Transverse colon (tissue), 4 donors: ENCODE data around the gene DISP3. TPM values are rescaled to one million over a fixed set of nuclear protein-coding genes. Genes with fewer than 3 reads are reported as not detected.

Experiments
- DNase-seq: peaks from one replicate; pipeline ENCODE4 v3.0.0-alpha.2; 2019
- H3K27ac ChIP-seq, 4 donors: fragments of 200-600 bp; sonication (generic); 2 replicates each; pipeline ENCODE4 v1.5.1; 2016 to 2018; ENCODE audit warnings: inconsistent platforms in 4 of 4
- H3K27me3 ChIP-seq: fragments of 200-600 bp; sonication (generic); 2 replicates; pipeline ENCODE4 v1.5.1; 2017; ENCODE audit warnings: inconsistent platforms
- H3K36me3 ChIP-seq, 4 donors: fragments of 200-600 bp; sonication (generic); 2 replicates each; pipeline ENCODE4 v1.5.1; 2017 to 2019; ENCODE audit warnings: inconsistent platforms in 4 of 4
- H3K4me1 ChIP-seq, 4 donors: fragments of 200-600 bp; sonication (generic); 2 replicates each; pipeline ENCODE4 v1.5.1; 2017 to 2020; ENCODE audit warnings: inconsistent platforms in 4 of 4
- H3K4me3 ChIP-seq, 4 donors: fragments of 200-600 bp; sonication (generic); 1 replicate in 1 of 4; 2 replicates in 3 of 4; pipeline versions ENCODE4 v1.5.1 to v1.6.1; 2017 to 2019; ENCODE audit warnings: inconsistent platforms in 4 of 4
- H3K9me3 ChIP-seq, 2 donors: fragments of 200-600 bp; sonication (generic); 2 replicates each; pipeline ENCODE4 v1.5.1; 2017 to 2019; ENCODE audit warnings: inconsistent platforms in 2 of 2
- EP300 ChIP-seq: sonication (generic); formaldehyde crosslinking; IDR thresholded peaks from one replicate; pipeline ENCODE4 v1.6.1; 2017; ENCODE audit warnings: antibody characterized with exemption, low read depth
- POLR2A ChIP-seq: fragments of 450-650 bp; IDR thresholded peaks from one replicate; pipeline ENCODE4 v1.6.1; 2016; ENCODE audit warnings: antibody characterized with exemption, mild to moderate bottlenecking, moderate library complexity
- POLR2AphosphoS5 ChIP-seq, 3 donors: sonication (generic); formaldehyde crosslinking; IDR thresholded peaks; one replicate each; pipeline ENCODE4 v1.6.1; 2016; ENCODE audit warnings: antibody characterized with exemption in 3 of 3
- WGBS, 2 donors: methylation state at CpG; one replicate each; pipeline ENCODE4 v1.1.5; 2018; ENCODE audit warnings: low coverage in 1 of 2; 5-methylcytosine and 5-hydroxymethylcytosine counted together
- in situ Hi-C, 4 donors: fragments of 200-750 bp; cut with MboI; loops; one replicate each; pipeline versions ENCODE4 v1.15.0 to v1.15.1; 2017; ENCODE audit warnings: low sequenced_read_pairs in 3 of 4, low pct_ligation_motif_present in 1 of 4, low pct_unique_long_range_greater_than_20kb in 1 of 4
- intact Hi-C: fragments of 100-400 bp; cut with DNase I; formaldehyde crosslinking; loops from one replicate; pipeline ENCODE4 v1.15.1; 2023; ENCODE audit warnings: low total_unique reads
- total RNA-seq, 4 donors: library from RNA; depleted of rRNA; stranded (reverse); fragments of >200 nt; gene quantifications; one replicate each; pipeline ENCODE4 v1.1.0, GENCODE V29; 2016
- TF ChIP-seq, protein P1 (sequence below), 5 experiments: fragments of 200-600 bp in 3 of 5; fragments of 450-650 bp in 2 of 5; sonication (generic) in 3 of 5; IDR thresholded peaks; 1 replicate in 2 of 5; 2 replicates in 3 of 5; pipeline ENCODE4 v1.5.1; 2016 to 2017; ENCODE audit warnings: antibody characterized with exemption in 5 of 5, inconsistent platforms in 3 of 5, mild to moderate bottlenecking in 2 of 5, moderate library complexity in 1 of 5

DISP3 gene
- total RNA-seq, 4 donors from 2014 or later = under 0.01 to 2.6 (median 0.16) TPM; not detected in 1

DNA sequence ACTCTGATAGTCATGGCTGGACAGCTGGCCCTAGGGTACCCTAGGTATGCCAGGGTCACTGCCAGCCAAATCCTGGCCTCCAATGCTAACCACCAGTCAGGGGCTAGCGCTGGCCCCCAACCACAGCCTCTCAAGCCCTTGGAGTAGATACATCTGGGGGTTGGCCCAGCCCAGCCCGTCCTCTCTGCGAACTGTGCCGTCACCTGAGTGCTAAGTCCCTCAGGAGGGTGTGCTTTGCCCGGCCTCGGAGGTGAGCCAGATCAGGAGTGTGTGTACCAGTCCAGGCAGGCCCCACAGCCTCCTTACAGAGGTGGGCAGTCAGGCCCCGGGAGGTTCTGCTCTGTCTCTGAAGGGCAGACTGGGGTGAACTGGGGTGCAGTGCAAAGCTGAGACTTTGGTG is 34.0 kb upstream of the DISP3 start:
- Histone ChIP-seq H3K4me3 (no peak overlapping the region), H3K4me1 (no peaks in the 10 kb centered on the region), H3K36me3 (no peaks in the 10 kb centered on the region), H3K27ac (no peak overlapping the region), H3K27me3 (peaks cover 8% of the 10 kb centered on the region), H3K9me3 (no peaks in the 10 kb centered on the region)
- intact Hi-C loops = no loop called here
- no peak for DNase-seq
- in situ Hi-C loops = no loop called here
- 75% methylated on average over 7 of the region's 7 CpGs; no CpG with 5 or more reads in 1 of the 2 donors for WGBS, 2 donors
- TF ChIP-seq, protein P1, sequence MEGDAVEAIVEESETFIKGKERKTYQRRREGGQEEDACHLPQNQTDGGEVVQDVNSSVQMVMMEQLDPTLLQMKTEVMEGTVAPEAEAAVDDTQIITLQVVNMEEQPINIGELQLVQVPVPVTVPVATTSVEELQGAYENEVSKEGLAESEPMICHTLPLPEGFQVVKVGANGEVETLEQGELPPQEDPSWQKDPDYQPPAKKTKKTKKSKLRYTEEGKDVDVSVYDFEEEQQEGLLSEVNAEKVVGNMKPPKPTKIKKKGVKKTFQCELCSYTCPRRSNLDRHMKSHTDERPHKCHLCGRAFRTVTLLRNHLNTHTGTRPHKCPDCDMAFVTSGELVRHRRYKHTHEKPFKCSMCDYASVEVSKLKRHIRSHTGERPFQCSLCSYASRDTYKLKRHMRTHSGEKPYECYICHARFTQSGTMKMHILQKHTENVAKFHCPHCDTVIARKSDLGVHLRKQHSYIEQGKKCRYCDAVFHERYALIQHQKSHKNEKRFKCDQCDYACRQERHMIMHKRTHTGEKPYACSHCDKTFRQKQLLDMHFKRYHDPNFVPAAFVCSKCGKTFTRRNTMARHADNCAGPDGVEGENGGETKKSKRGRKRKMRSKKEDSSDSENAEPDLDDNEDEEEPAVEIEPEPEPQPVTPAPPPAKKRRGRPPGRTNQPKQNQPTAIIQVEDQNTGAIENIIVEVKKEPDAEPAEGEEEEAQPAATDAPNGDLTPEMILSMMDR (IDR thresholded peaks at IDR 0.05) = no peak
- TF ChIP-seq POLR2AphosphoS5 (IDR thresholded peaks at IDR 0.05) (no peak), POLR2A (no peak), EP300 (no peak)

DNA sequence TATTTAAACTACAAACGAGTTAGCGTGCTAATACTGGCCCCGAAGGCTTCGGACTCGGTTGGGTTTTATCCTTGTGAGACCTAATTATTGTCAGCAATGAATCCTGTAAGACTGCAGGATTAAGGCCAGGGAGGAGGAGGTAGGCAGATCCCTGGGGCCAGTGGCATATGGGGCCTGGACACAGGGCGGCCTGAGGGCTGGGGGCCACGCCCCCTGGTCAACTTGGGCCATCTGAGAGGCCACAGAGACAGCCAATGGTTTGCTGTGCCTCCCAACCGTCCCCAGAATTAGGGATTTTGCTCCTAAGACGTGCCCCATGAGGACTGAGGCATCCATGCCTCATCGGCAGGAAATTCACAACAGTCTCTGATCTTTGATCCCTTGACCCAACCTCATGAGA is 31.1 kb upstream of the DISP3 start:
- no peak for DNase-seq
- intact Hi-C loops = no loop called here
- Histone ChIP-seq H3K36me3 (no peaks in the 10 kb centered on the region), H3K4me3 (no peak overlapping the region), H3K9me3 (no peaks in the 10 kb centered on the region), H3K4me1 (no peaks in the 10 kb centered on the region), H3K27ac (no peak overlapping the region), H3K27me3 (peaks cover 14% of the 10 kb centered on the region)
- TF ChIP-seq, protein P1 (IDR thresholded peaks at IDR 0.05) = no peak
- TF ChIP-seq POLR2A = no peak
- TF ChIP-seq POLR2AphosphoS5 (IDR thresholded peaks at IDR 0.05) = no peak
- TF ChIP-seq EP300 = no peak
- 49% methylated on average over 10 of the region's 10 CpGs; no CpG with 5 or more reads in 1 of the 2 donors for WGBS, 2 donors
- in situ Hi-C loops = no loop called here

DNA sequence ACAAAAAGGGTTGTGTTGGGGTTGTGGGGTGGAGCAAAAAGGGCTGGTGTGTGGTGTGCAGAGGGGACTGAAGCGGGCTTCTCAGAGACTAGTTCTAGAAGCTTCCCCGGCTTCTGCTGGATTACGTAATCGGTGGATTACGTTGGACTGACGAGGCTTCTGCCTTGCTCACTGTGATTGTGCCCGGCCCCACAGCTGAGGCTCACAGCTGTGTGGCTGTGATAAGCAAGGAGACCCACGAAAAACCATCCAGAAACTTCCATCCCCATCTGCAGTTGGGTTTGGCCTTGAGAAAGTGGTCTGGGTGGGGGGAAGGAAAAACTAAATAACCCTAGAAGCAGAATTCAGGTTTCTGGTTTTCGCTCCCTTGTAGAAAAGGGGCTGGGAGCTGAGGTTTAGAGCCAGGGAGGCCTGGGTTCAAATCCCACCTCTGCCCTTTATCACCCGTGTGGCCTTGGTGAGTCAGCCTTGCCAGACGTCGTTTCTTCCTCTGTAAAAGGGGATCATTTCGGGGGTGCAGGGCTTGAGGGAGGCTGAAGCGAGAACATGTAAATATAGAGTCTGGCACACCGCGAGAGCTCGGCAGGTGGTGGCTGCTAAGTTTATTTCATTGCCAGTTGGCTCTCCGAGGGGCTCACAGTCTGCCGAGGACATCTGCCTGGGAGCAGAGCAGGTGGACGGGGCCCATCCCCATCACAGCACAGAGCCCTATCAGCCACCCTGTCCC is 30.4 kb upstream of the DISP3 start:
- TF ChIP-seq POLR2A (no peak), POLR2AphosphoS5 (IDR thresholded peaks at IDR 0.05) (no peak), EP300 (no peak)
- TF ChIP-seq, protein P1 (IDR thresholded peaks at IDR 0.05) = no peak
- H3K27ac ChIP-seq = no peak overlapping the region
- H3K4me1 ChIP-seq = no peaks in the 10 kb centered on the region
- no peaks in the 10 kb centered on the region for H3K36me3 ChIP-seq
- H3K27me3 ChIP-seq = peaks cover 21% of the 10 kb centered on the region
- intact Hi-C loops = no loop called here
- WGBS, 2 donors = 56 to 73% methylated on average over 3 to 20 of the region's 20 CpGs
- H3K9me3 ChIP-seq = no peaks in the 10 kb centered on the region
- in situ Hi-C loops = no loop called here
- H3K4me3 ChIP-seq = no peak overlapping the region
- DNase-seq = no peak

DNA sequence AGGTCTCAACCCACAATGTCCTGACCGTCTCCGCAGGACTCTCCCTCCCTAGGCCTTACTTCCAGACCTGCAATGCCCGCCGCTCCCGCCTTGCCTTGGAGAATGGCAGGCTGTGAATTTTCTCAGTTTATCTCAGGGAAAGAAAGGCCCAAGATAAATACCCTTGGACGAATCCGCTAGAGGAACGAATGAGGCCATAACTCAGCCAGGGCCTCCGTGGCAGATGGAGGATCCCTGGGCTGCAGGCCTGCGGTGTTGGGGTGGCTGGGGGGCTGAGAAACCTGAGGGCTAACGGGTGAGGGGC is 29.9 kb upstream of the DISP3 start:
- no peaks in the 10 kb centered on the region for H3K36me3 ChIP-seq
- in situ Hi-C loops = no loop called here
- no peak overlapping the region for H3K4me3 ChIP-seq
- TF ChIP-seq POLR2AphosphoS5 (IDR thresholded peaks at IDR 0.05) = no peak
- no peak for TF ChIP-seq EP300
- TF ChIP-seq POLR2A = no peak
- TF ChIP-seq, protein P1 (IDR thresholded peaks at IDR 0.05) = no peak
- no peaks in the 10 kb centered on the region for H3K9me3 ChIP-seq
- DNase-seq = no peak
- peaks cover 26% of the 10 kb centered on the region for H3K27me3 ChIP-seq
- WGBS, 2 donors = 18 to 65% methylated on average over 3 to 11 of the region's 11 CpGs
- no peaks in the 10 kb centered on the region for H3K4me1 ChIP-seq
- intact Hi-C loops = no loop called here
- no peak overlapping the region for H3K27ac ChIP-seq
